Mammary epithelial cell (primary cell): Measurements from ENCODE around the gene GRID1.

Source experiments
- EZH2 ChIP-seq: IDR thresholded peaks from 2 replicates; pipeline ENCODE4 v1.6.1; 2012; ENCODE audit warnings: low read length, inconsistent platforms, borderline replicate concordance
- TF ChIP-seq, protein P1 (sequence below), 2 donors: IDR thresholded peaks in 1 of 2; conservative IDR thresholded peaks in 1 of 2; 2 replicates each; pipeline ENCODE4 v1.5.1; 2011 to 2012; ENCODE audit warnings: inconsistent platforms in 2 of 2, low read length in 2 of 2, mild to moderate bottlenecking in 2 of 2, control low read depth in 1 of 2, low read depth in 1 of 2; ENCODE audit not compliant: insufficient read depth in 1 of 2; ENCODE audit errors: extremely low read depth in 1 of 2

DNA sequence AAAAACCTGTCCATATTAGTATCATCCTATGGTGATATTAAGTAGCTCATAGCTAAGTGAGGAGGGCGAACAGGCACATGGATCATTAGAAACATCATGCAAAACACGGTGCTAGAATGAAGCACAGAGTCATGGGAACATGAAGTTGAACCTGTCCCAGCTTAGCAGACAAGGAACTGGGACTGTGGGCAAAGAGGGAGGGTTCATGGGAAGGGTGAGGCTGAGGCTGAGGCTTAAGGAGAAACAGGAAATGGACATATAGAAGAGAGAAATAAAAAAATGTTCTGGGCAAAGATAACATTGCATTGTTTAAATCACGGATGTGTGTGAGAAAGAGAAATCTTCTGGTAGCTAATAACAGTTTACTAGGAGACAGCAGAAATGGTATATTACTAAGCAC, 708.1 kb downstream of the GRID1 start:
- no peak for TF ChIP-seq EZH2
- TF ChIP-seq, protein P1, sequence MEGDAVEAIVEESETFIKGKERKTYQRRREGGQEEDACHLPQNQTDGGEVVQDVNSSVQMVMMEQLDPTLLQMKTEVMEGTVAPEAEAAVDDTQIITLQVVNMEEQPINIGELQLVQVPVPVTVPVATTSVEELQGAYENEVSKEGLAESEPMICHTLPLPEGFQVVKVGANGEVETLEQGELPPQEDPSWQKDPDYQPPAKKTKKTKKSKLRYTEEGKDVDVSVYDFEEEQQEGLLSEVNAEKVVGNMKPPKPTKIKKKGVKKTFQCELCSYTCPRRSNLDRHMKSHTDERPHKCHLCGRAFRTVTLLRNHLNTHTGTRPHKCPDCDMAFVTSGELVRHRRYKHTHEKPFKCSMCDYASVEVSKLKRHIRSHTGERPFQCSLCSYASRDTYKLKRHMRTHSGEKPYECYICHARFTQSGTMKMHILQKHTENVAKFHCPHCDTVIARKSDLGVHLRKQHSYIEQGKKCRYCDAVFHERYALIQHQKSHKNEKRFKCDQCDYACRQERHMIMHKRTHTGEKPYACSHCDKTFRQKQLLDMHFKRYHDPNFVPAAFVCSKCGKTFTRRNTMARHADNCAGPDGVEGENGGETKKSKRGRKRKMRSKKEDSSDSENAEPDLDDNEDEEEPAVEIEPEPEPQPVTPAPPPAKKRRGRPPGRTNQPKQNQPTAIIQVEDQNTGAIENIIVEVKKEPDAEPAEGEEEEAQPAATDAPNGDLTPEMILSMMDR (conservative IDR thresholded peaks at IDR 0.05 in 1 of 2, IDR thresholded peaks at IDR 0.05 in 1 of 2; ENCODE audit: extremely low read depth in 1 of 2, insufficient read depth in 1 of 2, low read depth in 1 of 2, low read length in 2 of 2), result no peak
